Measurements from ENCODE around the gene HSPBP1. TPM values are rescaled to one million over a fixed set of nuclear protein-coding genes. Genes with fewer than 3 reads are reported as not detected.

HSPBP1 gene
- total and polyA plus RNA-seq, 2 of the 13 experiments (the other 11 are each of a cell fraction or from before 2014, with no cell fraction given) = 22.3 to 33.7 TPM

- Histone ChIP-seq H2AFZ (ENCODE audit: low read length) (no peak overlapping the region), H3K4me2 (ENCODE audit: low read depth, low read length) (no peak overlapping the region), H3K27me3 (ENCODE audit: control insufficient read depth in 1 of 2, insufficient read depth in 2 of 2, low read length in 2 of 2) (no peaks in the 10 kb centered on the region), H3K79me2 (ENCODE audit: insufficient read depth, low read length) (no peaks in the 10 kb centered on the region), H3K4me1 (ENCODE audit: insufficient read depth, low read length) (no peaks in the 10 kb centered on the region), H4K20me1 (ENCODE audit: insufficient read depth, low read length) (no peaks in the 10 kb centered on the region), H3K9ac (ENCODE audit: insufficient read depth, low read depth, low read length) (no peak overlapping the region), H3K36me3 (replicated peaks in 1 of 2; ENCODE audit: control insufficient read depth in 1 of 2, insufficient read depth in 2 of 2, low read length in 2 of 2) (peaks cover 55 to 89% of the 10 kb centered on the region in 2 experiments), H3K9me3 (ENCODE audit: low read length) (no peaks in the 10 kb centered on the region), H3K4me3 (replicated peaks in 1 of 3; ENCODE audit: insufficient read depth in 1 of 3, low read depth in 2 of 3, low read length in 3 of 3) (no peak overlapping the region), H3K27ac (ENCODE audit: extremely low read length, insufficient read depth, low read length) (no peak overlapping the region)
- intact Hi-C loops (cut with micrococcal nuclease; ENCODE audit: unreplicated experiment) (no loop called here), in situ Hi-C loops (cut with HindIII; ENCODE audit: extremely low pct_ligation_motif_present, low pct_unique_long_range_greater_than_20kb) (no loop called here)
- FAIRE-seq (no peak), DNase-seq (ENCODE audit: low spot score) (no peak), ATAC-seq (no peak)
- no TSS peak for BruUV-seq (replicated peaks)
- 98% methylated on average over 6 of the region's 6 CpGs for WGBS (ENCODE audit: low lambda C conversion rate)
- TF ChIP-seq ELF4 (CRISPR knock-in tag; IDR thresholded peaks at IDR 0.05; ENCODE audit: borderline replicate concordance) (no peak), ZNF557 (CRISPR knock-in tag; IDR thresholded peaks at IDR 0.05) (no peak), ZNF543 (CRISPR knock-in tag; IDR thresholded peaks at IDR 0.05) (no peak), ZNF354B (CRISPR knock-in tag; IDR thresholded peaks at IDR 0.05) (no peak), ASH2L (IDR thresholded peaks at IDR 0.05; ENCODE audit: insufficient read length, low read depth, low read length) (no peak), SMARCC2 (IDR thresholded peaks at IDR 0.05) (no peak), NR3C1 (CRISPR knock-in tag; IDR thresholded peaks at IDR 0.05) (no peak), RCOR2 (CRISPR knock-in tag; IDR thresholded peaks at IDR 0.05) (no peak), SMAD3 (CRISPR knock-in tag; IDR thresholded peaks at IDR 0.05) (no peak)
- CTCF ChIA-PET (ENCODE audit: low intra/inter-chr PET ratio, low total read pairs) = no interaction called here
- POLR2A ChIA-PET = interaction anchor here (1.3 kb wide), 1 partner anchor 16 kb away, joined by 3 read pairs; no protein-coding TSS in a partner anchor
Measured at GRCh38 chr19:55240713-55241020, 39.2 kb downstream of the HSPBP1 start.

- H3K4me2 ChIP-seq (ENCODE audit: low read depth, low read length) = no peak overlapping the region
- H3K4me1 ChIP-seq (ENCODE audit: insufficient read depth, low read length) = no peaks in the 10 kb centered on the region
- TF ChIP-seq TAF1 (CRISPR knock-in tag; IDR thresholded peaks at IDR 0.05) (no peak), RFX5 (IDR thresholded peaks at IDR 0.05; ENCODE audit: low read depth, low read length) (no peak), TEAD3 (CRISPR knock-in tag; optimal IDR thresholded peaks at IDR 0.05; ENCODE audit: borderline replicate concordance) (no peak), SSRP1 (CRISPR knock-in tag; IDR thresholded peaks at IDR 0.05) (no peak), ESRRA (CRISPR knock-in tag; IDR thresholded peaks at IDR 0.05; ENCODE audit: low read depth) (no peak), ZMAT5 (CRISPR knock-in tag; IDR thresholded peaks at IDR 0.05; ENCODE audit: borderline replicate concordance, low read depth) (no peak)
- no peak overlapping the region for H2AFZ ChIP-seq (ENCODE audit: low read length)
- H3K9me3 ChIP-seq (ENCODE audit: low read length) = no peaks in the 10 kb centered on the region
- H3K27ac ChIP-seq (ENCODE audit: extremely low read length, insufficient read depth, low read length) = no peak overlapping the region
- in situ Hi-C loops (cut with HindIII; ENCODE audit: extremely low pct_ligation_motif_present, low pct_unique_long_range_greater_than_20kb) = no loop called here
- 97% methylated on average over 6 of the region's 12 CpGs for WGBS (ENCODE audit: low lambda C conversion rate)
- intact Hi-C loops (cut with micrococcal nuclease; ENCODE audit: unreplicated experiment) = no loop called here
- FAIRE-seq (no peak), DNase-seq (ENCODE audit: low spot score) (no peak), ATAC-seq (no peak)
- H3K27me3 ChIP-seq (ENCODE audit: control insufficient read depth in 1 of 2, insufficient read depth in 2 of 2, low read length in 2 of 2) = no peaks in the 10 kb centered on the region
- CTCF ChIA-PET (ENCODE audit: low intra/inter-chr PET ratio, low total read pairs) = no interaction called here
- no peak overlapping the region for H3K4me3 ChIP-seq (replicated peaks in 1 of 3; ENCODE audit: insufficient read depth in 1 of 3, low read depth in 2 of 3, low read length in 3 of 3)
- POLR2A ChIA-PET = no interaction called here
- no peaks in the 10 kb centered on the region for H4K20me1 ChIP-seq (ENCODE audit: insufficient read depth, low read length)
- H3K9ac ChIP-seq (ENCODE audit: insufficient read depth, low read depth, low read length) = no peak overlapping the region
- BruUV-seq (replicated peaks) = no TSS peak
- peaks cover 50 to 85% of the 10 kb centered on the region in 2 experiments for H3K36me3 ChIP-seq (replicated peaks in 1 of 2; ENCODE audit: control insufficient read depth in 1 of 2, insufficient read depth in 2 of 2, low read length in 2 of 2)
- H3K79me2 ChIP-seq (ENCODE audit: insufficient read depth, low read length) = no peaks in the 10 kb centered on the region
Measured at GRCh38 chr19:55239004-55239403, 40.9 kb downstream of the HSPBP1 start.

All from HepG2 (cell line).